ENCODE results near the gene SIN3B.

SIN3B gene

DNA sequence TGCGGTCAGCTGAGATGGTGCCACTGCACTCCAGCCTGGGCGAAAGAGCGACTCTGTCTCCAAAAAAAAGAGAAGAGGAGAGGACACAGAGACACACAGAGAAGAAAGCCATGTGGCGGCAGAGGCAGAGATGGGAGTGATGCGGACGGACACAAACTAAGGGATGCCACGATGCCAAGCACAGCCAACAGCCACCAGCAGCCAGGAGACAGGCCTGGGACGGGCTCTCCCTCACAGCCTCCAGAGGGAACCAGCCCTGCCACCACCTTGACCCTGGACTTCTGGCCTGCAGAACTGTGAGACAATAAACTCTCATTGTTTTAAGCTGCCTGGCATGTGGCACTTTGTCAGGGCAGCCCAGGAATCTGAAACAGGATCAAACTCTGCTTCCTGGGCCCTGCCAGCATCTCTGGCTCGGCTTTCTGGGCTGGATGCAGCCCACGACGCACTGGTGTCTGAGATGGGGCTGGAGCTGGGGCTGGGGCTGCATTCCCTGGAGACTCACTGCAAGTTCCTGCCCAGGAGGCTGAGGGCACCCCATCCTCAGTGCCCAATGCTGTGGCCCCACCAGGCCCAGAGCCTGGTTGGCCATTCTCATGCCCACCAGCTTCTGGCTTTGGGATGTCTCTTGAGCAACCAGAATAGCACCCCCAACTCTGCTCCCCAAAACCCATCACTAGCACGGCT lies 62.6 kb downstream of the SIN3B start:
- no peak for DNase-seq

DNA sequence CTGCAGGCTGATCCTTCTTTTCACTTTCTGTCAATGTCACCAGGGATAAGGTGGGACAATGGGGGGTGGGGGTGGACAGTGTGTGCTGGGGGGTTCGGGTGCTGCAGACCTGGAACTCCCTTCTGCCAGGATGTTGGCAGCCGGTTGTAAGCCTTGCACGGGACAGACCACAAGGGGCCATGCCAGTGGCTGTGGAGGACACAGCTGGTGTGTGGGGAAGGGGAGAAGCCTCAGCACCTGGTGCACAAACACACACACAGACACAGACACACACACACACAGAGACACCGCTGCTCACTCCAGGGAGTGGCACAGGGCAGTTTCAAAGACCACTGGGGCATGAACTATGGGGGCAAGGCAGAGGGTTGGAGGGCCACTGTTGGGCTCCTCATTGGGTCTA lies 63.2 kb downstream of the SIN3B start:
- no peak for DNase-seq

GRCh38 chr19:16892868-16893685 lies 63.9 kb downstream of the SIN3B start:
- DNase-seq, result no peak

DNA sequence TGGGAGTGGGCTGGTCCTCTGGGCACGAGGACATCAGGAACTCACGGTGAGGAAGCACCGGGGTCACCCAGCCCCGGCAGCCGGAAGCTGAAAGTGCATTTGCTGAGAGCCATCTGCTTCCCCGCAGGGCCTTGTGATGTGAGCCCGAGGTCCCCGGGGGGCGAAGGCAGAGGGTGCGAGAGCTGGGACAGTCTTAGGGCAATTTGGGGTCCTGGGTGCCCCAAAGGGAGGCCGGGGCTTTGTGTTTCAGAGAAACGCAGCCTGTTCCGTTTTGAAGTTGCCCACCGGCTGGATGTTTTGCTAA lies 64.4 kb downstream of the SIN3B start:
- DNase-seq, result no peak

DNA sequence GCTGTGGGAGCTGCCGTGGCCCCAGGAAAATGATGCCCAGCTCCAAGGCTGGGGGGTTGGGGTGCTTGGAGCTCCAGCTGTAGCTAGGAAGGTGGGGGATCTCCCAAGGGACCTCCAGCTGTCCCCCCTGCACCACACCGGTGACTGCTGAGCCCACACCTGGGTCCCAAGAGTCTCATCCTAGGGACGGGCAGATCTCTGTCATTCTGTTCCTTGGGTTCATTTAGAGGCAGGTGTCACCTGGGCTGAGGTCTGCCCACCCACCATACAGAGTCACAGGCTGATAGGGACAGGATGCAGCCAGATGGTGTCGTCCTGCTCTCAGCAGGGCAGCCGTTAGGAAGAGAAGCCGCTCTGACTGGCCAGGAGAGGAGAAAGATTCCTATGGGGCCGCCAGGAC lies 64.9 kb downstream of the SIN3B start:
- no peak for DNase-seq

GRCh38 chr19:16895467-16896145 lies 66.4 kb downstream of the SIN3B start:
- DNase-seq, result no peak

- DNase-seq, result no peak
Observed at GRCh38 chr19:16896146-16897028, 67.2 kb downstream of the SIN3B start.

GRCh38 chr19:16897029-16897855 lies 68.0 kb downstream of the SIN3B start:
- peak; percentile 77 for DNase-seq

GRCh38 chr19:16897856-16898161 lies 68.6 kb downstream of the SIN3B start:
- peak; percentile 25 for DNase-seq

- DNase-seq, result no peak
Observed at GRCh38 chr19:16898361-16899015, 69.3 kb downstream of the SIN3B start.

GRCh38 chr19:16899566-16900075 lies 70.4 kb downstream of the SIN3B start:
- DNase-seq, result peak; percentile 38

- DNase-seq, result no peak
Observed at GRCh38 chr19:16901491-16902175, 72.4 kb downstream of the SIN3B start.

DNA sequence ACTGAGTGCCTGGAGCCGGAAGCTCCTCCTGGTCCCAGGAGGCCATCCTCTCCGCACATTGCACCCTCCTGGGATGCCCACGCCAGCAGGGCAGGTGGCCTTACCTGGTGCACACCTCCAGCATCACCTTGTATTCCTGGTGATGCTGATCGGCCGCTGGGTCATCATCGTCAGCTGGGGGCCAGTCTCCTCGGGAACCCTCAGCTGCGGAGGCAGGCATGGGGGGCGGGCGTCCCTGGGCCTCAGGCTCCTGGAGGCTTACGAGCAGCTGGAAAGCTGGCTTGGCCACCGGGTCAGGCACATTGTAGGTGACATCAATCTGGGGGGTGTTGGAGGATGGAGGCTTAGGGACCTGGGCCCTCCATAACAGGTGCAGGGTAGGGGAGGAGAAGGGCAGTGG lies 73.3 kb downstream of the SIN3B start:
- no peak for DNase-seq

GRCh38 chr19:16903347-16903746 lies 74.1 kb downstream of the SIN3B start:
- no peak for DNase-seq

DNA sequence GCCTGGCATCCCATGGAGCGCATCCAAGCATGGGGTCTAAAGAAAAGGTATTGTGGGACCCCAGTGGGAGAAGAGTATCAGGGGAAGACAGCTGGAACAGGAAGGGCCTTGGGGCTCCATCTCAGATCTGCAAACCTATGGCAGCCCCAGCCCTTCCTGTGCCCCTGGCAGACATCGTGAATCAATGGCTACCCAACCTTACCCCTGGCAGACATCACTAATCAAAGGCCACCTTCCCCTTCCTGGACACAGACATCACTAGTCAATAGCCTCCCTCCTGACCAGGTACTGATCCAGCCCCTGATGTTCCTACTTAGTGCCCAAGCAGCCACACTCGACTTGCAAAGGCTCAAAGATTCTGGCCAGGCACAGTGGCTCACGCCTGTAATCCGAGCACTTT lies 75.4 kb downstream of the SIN3B start:
- DNase-seq, result no peak

DNA sequence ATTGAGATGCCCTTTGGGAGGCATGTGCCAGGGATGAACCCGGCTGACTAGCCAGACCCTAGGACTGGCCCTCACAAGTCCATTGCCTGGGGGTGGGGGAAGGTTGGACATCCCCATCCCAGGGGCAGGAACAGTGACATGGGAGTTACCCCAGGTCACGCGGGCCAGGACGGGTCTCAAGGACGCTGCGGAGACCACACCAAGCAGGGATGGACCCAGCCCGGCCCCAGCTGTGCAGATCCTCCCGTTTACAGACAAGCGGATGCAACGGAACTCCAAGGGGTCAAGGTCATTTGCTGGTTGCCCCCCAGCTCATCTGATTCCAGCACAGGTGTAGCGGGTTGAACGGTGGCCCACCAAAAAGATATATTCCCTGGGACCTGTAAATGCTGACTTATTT lies 79.6 kb downstream of the SIN3B start:
- DNase-seq, result no peak

DNA sequence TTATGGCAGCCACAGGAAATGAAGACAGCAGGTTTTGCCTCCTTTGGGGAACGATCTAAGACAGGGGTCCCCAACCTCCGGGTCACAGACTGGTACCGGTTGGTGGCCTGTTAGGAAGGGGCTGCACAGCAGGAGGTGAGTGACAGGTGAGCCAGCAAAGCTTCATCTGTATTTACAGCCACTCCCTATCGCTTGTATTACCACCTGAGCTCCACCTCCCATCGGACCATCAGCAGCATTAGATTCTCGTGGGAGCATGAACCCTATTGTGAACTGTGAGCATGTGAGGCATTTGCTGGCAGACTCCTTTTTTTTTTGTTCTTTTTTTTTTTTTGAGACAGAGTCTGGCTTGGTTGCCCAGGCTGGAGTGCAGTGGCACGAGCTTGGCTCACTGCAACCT lies 81.8 kb downstream of the SIN3B start:
- no peak for DNase-seq

- DNase-seq, result no peak
Observed at GRCh38 chr19:16912780-16913179, 83.6 kb downstream of the SIN3B start.

- no peak for DNase-seq
Observed at GRCh38 chr19:16914421-16914820, 85.2 kb downstream of the SIN3B start.

GRCh38 chr19:16915135-16915534 lies 85.9 kb downstream of the SIN3B start:
- DNase-seq, result no peak

GRCh38 chr19:16915734-16916133 lies 86.5 kb downstream of the SIN3B start:
- DNase-seq, result no peak
